ENCODE measurements around the gene OR1F1.

The OR1F1 gene

DNA sequence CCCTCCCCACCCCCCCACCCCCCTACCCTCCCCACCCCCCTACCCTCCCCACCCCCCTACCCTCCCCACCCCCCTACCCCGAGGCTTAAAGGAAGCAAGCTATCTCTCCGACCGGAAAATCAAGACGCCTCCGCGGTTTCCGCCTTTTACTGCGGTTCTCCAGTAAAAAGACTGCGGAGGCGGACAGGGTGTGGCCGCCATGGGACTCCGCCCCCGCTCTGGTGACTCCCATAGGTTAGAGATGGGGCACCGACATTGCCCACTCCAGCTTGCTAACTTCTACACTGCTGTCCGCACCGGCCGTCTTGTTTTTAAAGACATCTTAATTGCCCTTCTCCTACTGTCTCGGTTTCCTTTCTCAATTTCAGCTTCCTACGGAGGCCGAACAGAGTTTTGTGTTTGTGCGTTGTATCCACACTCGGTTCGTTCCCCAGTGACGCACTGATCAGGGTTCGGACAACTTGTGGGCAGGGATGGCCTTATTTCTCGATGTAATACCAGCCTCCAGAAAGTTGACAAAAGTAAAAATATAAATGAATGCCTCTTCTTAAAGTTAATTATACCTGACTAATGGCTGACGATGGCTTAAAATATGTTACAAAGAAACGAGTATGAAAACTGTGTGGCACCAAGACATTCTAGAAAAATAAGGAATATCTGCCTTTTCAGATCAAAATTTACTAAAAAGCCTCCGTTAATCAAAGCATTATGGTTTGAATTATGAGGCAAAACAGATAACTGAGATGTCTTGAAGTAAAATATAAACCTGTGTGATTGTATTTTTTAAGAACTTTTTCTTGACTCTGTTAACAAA is 48.1 kb downstream of the OR1F1 start:
- no peak overlapping the region for H3K4me3 ChIP-seq (ENCODE audit: low read depth, low read length)
- DNase-seq (ENCODE audit: low read depth), result no peak

DNA sequence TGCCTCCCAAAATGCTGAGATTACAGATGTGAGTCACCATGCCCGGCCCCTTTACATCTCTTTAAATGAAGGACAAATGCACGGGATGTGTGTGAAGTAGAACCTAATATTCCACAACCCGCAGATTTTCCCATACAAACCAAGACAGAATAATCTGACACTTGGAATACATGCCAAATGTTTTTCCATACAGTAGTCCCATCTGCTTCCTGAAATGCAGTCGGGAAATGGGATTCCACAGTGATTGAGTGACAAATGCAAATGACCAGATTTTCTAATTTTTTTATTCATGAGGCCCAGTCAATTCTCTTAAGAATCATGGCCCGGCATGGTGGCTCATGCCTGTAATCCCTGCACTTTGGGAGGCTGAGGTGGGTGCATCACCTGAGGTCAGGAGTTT is 53.8 kb downstream of the OR1F1 start:
- H3K4me3 ChIP-seq (ENCODE audit: low read depth, low read length), result no peak overlapping the region
- no peak for DNase-seq (ENCODE audit: low read depth)

DNA sequence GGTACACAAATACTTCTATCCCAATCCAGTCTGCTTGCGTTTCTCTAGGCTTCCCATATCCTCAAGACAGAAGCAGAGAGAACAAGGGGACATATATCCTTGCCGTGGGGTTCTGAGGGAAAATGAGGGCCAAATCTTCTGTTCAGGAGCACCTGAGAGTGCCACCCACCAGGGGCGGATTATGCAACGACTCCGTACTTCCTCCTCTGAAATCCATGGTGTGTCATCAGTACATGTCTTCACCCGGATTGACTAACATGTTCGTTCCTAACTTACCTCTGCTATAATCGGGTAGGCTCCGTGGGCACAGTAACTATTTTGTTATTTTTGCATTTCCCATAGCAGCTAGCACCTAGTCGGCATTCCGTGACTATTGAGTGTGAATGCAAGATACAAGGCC is 54.7 kb downstream of the OR1F1 start:
- H3K4me3 ChIP-seq (ENCODE audit: low read depth, low read length), result no peak overlapping the region
- DNase-seq (ENCODE audit: low read depth), result no peak

DNA sequence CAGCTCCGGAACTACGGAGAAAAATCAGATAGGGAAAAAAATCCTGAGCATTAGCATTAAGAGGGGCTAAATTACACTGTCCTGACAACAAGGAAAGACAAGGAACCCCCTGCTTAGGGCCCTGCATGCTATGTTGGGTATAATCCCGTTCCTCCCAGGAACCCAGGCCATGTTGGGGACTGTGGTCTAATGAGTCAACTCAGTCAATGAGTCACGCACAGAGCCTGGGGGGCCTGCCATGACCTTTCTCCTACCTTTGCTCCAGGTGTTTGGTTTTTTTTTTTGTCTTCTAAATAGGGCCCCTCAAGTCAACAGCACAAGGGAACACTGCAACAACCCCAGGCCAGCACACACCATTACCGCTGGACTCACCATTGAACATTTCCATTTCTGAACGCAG is 55.9 kb downstream of the OR1F1 start:
- no peak overlapping the region for H3K4me3 ChIP-seq (ENCODE audit: low read depth, low read length)
- DNase-seq (ENCODE audit: low read depth), result no peak

DNA sequence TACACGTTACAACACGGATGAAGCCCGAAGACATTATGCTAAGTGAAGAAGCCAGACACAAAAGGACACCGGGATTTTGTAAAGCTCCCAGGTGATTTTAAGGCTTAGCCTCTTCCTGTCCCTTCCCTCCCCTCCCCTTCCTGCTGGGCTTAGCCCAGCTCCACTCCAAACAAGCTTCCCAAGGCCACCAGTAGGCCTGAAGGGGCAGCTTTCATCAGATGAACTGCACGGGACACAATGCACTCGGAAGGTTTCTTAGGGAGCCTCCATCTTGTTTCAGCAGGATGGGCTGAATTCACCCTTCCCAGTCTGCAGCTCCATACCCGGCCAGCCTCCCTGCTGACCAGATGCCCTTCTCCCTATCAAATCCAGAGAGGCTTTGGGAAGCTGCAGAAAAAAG is 58.0 kb downstream of the OR1F1 start:
- no peak overlapping the region for H3K4me3 ChIP-seq (ENCODE audit: low read depth, low read length)
- DNase-seq (ENCODE audit: low read depth), result no peak

DNA sequence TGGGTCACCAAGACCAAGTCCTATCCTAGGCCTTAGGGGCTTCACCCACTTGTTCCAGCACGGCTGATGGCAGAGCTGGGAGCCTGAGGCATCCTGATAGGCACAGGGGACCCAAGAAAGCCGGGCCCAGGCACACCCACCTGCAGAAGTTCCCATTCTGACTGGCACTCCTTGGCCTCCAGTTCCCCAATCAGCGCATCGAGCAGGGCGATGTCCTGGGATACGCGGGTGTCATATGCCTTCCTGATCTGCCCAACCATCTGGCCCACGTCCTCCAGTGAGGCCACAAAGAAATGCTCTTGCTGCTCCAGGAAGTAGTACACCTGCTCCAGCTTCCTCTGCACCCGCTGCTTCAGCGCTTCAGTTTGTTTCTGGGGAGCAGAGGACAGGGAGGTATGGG is 58.9 kb downstream of the OR1F1 start:
- no peak overlapping the region for H3K4me3 ChIP-seq (ENCODE audit: low read depth, low read length)
- DNase-seq (ENCODE audit: low read depth), result no peak

DNA sequence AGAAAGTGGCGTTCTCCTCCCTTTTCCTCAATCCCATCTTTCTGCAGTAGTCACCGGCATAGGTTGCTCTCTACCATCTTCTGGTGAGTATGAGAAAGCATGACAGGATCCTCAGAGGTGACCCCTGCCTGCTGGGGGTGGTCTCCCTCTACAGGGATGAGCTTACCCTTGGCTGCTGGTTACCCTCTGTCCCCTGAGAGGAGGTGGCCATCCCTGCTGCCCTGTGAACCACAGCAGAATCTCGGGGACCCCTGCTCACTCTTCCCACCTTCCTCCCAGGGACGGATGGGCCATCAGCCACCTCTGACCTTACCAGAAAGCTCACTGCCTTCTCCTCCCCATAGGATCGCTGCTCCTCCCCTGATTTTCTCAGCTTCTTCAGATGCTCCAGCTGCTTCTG is 60.6 kb downstream of the OR1F1 start:
- no peak for DNase-seq (ENCODE audit: low read depth)

DNA sequence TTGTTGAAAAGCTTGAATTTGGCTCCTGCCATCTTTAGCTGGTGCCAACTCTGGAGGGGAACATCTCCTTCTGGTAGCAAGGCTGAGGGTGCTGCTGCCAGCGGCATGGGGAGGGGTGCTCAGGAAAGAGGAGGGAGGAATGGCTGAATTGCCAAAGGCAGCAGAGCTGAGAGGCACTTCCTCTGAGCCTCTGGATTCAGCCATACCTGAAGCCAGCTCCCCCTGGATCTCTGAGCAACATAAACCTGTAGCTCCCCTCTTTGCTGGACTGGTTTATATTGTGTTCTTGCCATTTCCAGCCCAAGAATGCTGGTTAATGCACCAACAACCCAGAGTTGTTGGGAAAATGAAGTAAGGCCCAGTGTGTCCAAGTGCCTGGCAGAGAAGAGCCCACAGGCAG is 61.0 kb downstream of the OR1F1 start:
- H3K4me3 ChIP-seq (ENCODE audit: low read depth, low read length), result no peak overlapping the region
- DNase-seq (ENCODE audit: low read depth), result no peak

More for the DNA sequence above, 60.6 kb downstream of the OR1F1 start:
- no peak overlapping the region for H3K4me3 ChIP-seq (ENCODE audit: low read depth, low read length)

DNA sequence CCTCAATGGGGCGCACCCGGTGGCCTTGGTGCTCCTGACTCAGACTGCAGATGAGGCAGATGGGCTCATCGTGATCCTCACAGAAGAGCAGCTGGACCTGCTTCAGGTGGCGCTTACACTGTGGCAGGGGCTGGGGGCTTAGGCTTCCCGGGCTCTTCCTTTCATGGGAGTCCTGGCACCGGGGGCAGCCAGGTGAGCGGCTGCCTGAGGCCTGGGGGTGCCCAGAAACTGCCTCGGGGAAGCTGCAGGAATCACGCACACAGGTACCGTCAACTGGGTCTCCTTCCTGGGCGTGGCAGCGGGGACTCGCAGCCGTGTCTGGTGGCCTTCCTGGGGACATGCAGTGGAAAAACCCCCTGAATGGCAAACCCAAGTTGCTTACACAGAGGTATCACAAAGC is 61.4 kb downstream of the OR1F1 start:
- no peak for DNase-seq (ENCODE audit: low read depth)
- no peak overlapping the region for H3K4me3 ChIP-seq (ENCODE audit: low read depth, low read length)

DNA sequence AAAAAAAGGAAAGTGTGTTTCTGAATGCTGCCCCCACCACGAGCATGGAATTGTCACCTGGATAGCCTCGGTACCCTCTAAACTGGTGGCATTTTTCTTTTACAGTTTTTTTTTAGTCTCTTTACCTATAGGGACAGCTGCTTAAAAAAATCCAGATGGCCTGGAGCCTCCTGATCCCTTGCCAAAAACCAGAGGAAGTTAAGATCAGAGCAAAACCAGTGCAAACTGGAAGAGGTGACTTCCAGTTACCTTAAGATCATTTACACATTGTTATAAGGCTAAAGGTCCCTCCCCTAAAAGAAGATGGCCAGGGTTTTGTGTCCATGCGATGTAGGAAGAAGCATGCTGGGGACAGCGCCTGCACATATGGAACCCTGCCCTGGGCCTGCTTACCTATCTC is 65.0 kb downstream of the OR1F1 start:
- DNase-seq (ENCODE audit: low read depth), result no peak
- H3K4me3 ChIP-seq (ENCODE audit: low read depth, low read length), result no peak overlapping the region

DNA sequence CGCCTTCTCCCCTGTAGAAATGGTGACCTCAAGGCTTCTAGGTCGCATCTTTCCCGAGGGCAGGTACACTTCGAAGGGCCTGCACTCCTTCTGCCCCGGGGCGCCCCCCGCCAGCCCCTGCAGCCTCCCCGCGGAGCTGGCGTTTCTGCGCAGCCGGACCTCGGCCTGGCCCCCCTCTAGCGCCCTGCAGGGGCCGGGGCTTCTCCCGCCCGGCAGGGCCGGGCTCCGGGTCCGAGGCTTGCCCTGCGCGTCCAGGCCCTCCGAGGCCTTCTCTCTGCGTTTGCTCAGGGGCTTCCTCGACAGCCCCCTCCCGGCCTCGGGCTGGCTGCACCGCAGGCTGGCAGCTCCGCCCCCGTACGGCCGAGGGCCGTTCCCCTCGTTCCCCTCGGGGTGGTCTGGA is 66.3 kb downstream of the OR1F1 start:
- H3K4me3 ChIP-seq (ENCODE audit: low read depth, low read length), result no peak overlapping the region
- DNase-seq (ENCODE audit: low read depth), result no peak

Data from skeletal muscle cell (primary cell).